HL-60 (cell line): ENCODE results near the gene LRRN2.
A peak's percentile ranks its signal among the peaks of the same experiment; 100 is the strongest.

ENCODE experiments used
- DNase-seq, 2 experiments: peaks; one replicate each; pipeline ENCODE4 v3.0.0-alpha.2; 2010 to 2020; ENCODE audit warnings: low read depth in 1 of 2, low spot score in 1 of 2
- H3K27ac ChIP-seq: fragments of 250-450 bp; sonication (Bioruptor Pico); replicated peaks from 2 replicates; pipeline ENCODE4 v1.5.1; 2020; ENCODE audit warnings: mild to moderate bottlenecking, moderate library complexity
- H3K27me3 ChIP-seq: fragments of 250-450 bp; sonication (Bioruptor Pico); 2 replicates; pipeline ENCODE4 v1.5.1; 2021; ENCODE audit warnings: mild to moderate bottlenecking, moderate library complexity; ENCODE audit not compliant: insufficient read depth, poor library complexity, severe bottlenecking
- H3K4me3 ChIP-seq: replicated peaks from 2 replicates; pipeline ENCODE4 v1.5.1; 2011; ENCODE audit warnings: mild to moderate bottlenecking, control low read depth, low read length; ENCODE audit not compliant: insufficient read depth
- CTCF ChIP-seq: IDR thresholded peaks from one replicate; pipeline ENCODE4 v1.5.1; 2011; ENCODE audit warnings: low read length, control low read depth, inconsistent platforms; ENCODE audit not compliant: insufficient read depth
- GABPA ChIP-seq: IDR thresholded peaks from 2 replicates; pipeline ENCODE4 v1.6.1; 2012; ENCODE audit warnings: low read depth
- POLR2AphosphoS5 ChIP-seq: IDR thresholded peaks from 2 replicates; pipeline ENCODE4 v1.6.1; 2012; ENCODE audit warnings: low read depth
- REST ChIP-seq: IDR thresholded peaks from 2 replicates; pipeline ENCODE4 v1.6.1; 2012; ENCODE audit warnings: low read depth; ENCODE audit not compliant: insufficient replicate concordance
- SPI1 ChIP-seq: IDR thresholded peaks from 2 replicates; pipeline ENCODE4 v1.6.1; 2012; ENCODE audit warnings: low read depth, mild to moderate bottlenecking, borderline replicate concordance

Gene LRRN2

GRCh38 chr1:204648576-204648975 lies 37.0 kb downstream of the LRRN2 start:
- no peak overlapping the region for H3K27ac ChIP-seq
- TF ChIP-seq SPI1 (no peak), POLR2AphosphoS5 (no peak), REST (no peak), CTCF (no peak), GABPA (no peak)
- no peak for DNase-seq
- no peak overlapping the region for H3K4me3 ChIP-seq
- H3K27me3 ChIP-seq = peaks cover 3% of the 10 kb centered on the region

GRCh38 chr1:204647805-204648153 lies 37.8 kb downstream of the LRRN2 start:
- Histone ChIP-seq H3K27me3 (peaks cover 3% of the 10 kb centered on the region), H3K27ac (no peak overlapping the region), H3K4me3 (no peak overlapping the region)
- TF ChIP-seq GABPA (no peak), SPI1 (no peak), REST (no peak), CTCF (no peak), POLR2AphosphoS5 (no peak)
- no peak for DNase-seq

- TF ChIP-seq REST (peak; percentile 93), GABPA (no peak)
- DNase-seq = peak; percentile 18 to 24
- Histone ChIP-seq H3K27ac (no peak overlapping the region), H3K4me3 (no peak overlapping the region), H3K27me3 (peaks cover 3% of the 10 kb centered on the region)
Measured at GRCh38 chr1:204647114-204647804, 38.3 kb downstream of the LRRN2 start.
